Measurements from ENCODE around the gene NUDT14.

GRCh38 chr14:105228562-105228961 is 47.5 kb upstream of the NUDT14 start:
- TF ChIP-seq, protein P1, sequence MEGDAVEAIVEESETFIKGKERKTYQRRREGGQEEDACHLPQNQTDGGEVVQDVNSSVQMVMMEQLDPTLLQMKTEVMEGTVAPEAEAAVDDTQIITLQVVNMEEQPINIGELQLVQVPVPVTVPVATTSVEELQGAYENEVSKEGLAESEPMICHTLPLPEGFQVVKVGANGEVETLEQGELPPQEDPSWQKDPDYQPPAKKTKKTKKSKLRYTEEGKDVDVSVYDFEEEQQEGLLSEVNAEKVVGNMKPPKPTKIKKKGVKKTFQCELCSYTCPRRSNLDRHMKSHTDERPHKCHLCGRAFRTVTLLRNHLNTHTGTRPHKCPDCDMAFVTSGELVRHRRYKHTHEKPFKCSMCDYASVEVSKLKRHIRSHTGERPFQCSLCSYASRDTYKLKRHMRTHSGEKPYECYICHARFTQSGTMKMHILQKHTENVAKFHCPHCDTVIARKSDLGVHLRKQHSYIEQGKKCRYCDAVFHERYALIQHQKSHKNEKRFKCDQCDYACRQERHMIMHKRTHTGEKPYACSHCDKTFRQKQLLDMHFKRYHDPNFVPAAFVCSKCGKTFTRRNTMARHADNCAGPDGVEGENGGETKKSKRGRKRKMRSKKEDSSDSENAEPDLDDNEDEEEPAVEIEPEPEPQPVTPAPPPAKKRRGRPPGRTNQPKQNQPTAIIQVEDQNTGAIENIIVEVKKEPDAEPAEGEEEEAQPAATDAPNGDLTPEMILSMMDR (conservative IDR thresholded peaks at IDR 0.05): no peak
- TF ChIP-seq EZH2 (IDR thresholded peaks at IDR 0.05; ENCODE audit: low read depth): no peak
